ENCODE data around the gene RAB2B.

The RAB2B gene

DNA sequence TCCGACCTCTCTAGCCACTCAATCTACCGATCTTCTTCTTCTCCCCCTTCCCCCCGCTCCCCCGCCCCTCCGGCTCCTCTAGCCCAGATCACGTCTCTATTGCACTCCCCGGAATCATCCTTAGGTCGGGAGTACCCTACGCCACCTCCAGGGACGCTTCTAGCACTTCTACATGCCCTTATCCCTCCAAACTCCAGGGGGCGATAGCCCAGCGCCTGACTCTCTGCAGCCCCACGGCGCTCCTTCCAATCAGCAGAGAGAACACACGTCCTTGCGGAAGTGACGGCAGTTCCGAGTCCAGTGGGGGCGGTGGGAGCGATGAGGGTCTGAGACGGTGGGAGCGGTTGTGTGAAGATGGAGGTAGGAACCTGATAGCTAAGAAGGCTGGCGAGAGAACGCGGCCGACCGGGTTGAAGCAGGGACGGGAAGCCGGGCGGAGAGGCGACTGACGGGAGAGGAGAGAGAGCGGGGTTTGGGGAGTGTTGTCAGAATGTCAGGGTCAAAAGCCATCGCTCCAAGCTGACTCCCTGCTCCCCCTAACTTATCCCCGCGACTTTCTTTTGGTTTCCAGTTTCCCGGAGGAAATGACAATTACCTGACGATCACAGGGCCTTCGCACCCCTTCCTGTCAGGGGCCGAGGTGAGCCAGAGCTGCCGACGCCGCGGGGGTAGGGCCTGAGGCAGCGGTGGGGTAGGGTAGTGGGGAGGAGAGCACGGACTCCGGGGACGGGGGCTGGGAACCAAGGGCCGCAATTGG is at the start of gene RAB2B, which contains the start of gene TOX4:
Gene RAB2B, minus strand, starts transcription at position 35 of the 757 bp plus-strand sequence. CDS start 87 bp downstream, outside the sequence.
Gene TOX4, plus strand, starts transcription at position 271 of the 757 bp plus-strand sequence. Its CDS starts 84 bp downstream, at position 355.
- DNase-seq (ENCODE audit: low read depth), result peak; percentile 97

GRCh38 chr14:21525962-21526671 is 49.4 kb upstream of the RAB2B start, which contains the start of gene SALL2:
Gene SALL2 (minus strand): TSS chr14:21526346. CDS start chr14:21526127, 219 bp downstream.
- DNase-seq (ENCODE audit: low read depth), result no peak

- DNase-seq (ENCODE audit: low read depth), result no peak
These were observed 48.8 kb upstream of the RAB2B start for GRCh38 chr14:21525571-21525961.

DNA sequence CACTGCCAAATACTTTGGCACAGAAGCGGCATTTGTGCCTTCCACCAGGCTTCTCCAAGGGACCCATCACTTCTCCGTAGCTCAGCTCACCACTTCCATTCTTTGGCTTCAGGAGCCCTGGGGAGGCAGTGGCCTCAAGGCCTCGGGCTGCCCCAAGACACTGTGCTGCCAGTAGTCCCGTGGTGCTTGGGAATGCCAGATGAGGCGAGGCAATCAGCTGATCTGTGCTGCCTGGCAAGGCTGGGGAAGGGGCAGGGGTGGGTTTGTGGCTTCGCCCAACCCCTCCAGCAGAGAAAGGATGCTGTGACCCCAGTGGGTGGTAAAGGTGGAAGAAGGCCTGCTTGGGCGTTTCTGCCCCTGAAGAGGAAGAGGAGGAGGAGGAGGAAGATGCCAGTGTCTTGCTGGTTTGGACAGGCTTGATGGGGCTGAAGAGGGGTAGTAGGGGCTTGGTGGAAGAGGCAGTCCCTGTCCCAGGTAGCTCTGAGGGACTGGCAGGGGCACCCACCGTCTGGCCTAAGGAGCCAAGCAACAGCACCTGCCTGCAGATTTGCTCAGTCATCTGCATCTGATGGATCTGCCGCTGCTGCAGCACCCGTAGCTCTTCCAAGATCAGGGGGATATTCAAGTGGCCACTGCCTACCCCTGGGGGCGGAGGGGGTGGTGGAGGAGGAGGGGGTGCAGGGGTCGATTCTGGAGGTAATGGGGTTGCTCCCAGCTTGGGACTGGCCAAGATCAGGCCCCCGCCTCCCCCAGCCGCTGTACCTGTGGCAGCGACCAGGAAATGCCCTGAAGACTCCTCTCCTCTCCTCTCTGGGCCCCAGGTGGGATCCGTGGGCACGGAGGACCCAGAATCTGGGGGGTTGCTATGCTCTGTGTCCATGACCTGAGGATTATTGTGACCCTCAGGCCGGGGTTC is 48.1 kb upstream of the RAB2B start:
- DNase-seq (ENCODE audit: low read depth), result no peak

DNA sequence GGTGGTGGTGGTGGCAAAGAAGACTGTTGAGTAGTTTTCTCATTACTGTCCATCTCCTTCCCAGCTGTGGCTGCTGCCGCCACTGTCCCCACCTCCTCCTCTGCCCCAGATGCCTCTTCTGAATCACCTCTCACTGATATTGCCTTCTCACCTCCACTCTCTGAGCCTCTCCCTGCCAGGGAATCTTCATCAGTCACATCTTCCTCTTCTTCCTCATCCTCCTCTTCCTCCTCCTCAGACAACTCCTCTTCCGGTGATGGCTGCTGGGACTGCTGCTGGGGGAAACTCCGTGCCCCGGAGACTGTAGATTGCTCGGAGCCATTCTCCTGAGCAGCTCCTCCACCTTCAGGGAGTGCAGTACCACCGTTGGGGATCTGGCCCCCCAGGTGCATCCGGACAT is 46.4 kb upstream of the RAB2B start:
- no peak for DNase-seq (ENCODE audit: low read depth)

DNA sequence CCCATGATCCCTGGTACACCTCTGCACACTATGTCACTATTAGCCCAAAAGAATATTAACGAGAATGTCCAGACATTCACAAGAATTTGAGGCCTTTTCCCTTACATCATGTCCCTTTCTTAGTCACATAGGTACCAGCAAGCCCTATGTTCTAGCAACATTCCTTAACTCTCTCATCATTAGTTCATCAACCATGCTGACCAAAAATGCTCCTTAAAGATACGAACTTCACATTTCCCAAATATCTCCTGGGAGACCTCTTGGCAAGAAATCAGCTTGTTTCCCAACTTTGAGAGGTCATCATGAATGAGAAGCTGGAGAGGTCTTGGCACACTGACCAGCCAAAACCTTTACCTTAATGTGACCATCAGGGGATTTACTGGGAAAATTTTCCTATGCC is 44.7 kb upstream of the RAB2B start:
- DNase-seq (ENCODE audit: low read depth), result peak; percentile 38

- no peak for DNase-seq (ENCODE audit: low read depth)
These were observed 44.0 kb upstream of the RAB2B start for GRCh38 chr14:21520767-21521166.

DNA sequence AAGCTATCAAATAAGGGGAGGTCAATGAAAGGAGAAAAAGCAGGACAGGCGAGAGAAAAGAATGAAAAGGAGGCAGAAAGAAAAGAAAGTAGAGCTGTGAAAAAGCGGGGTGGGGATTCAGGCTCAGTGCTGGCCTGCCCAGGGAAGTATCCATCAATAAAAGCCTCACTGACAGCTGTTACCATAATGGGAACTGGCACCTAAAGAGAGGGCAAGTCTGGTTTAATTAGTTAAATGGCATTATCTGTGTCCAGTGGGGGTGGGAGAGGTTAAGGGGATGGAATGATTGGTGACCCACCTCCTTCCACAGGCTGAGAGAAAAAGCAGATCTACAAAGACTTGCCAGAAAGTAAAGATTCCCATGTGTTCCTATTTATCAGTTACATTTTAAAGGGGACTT is 42.0 kb upstream of the RAB2B start:
- DNase-seq (ENCODE audit: low read depth), result no peak

GRCh38 chr14:21514341-21514740 is 37.6 kb upstream of the RAB2B start:
- DNase-seq (ENCODE audit: low read depth), result no peak

- DNase-seq (ENCODE audit: low read depth), result peak; percentile 100
These were observed 34.2 kb upstream of the RAB2B start, which contains the start of gene METTL3 for GRCh38 chr14:21510735-21511657. Gene METTL3 (minus strand): TSS chr14:21511340. CDS start chr14:21511223, 117 bp downstream.

DNA sequence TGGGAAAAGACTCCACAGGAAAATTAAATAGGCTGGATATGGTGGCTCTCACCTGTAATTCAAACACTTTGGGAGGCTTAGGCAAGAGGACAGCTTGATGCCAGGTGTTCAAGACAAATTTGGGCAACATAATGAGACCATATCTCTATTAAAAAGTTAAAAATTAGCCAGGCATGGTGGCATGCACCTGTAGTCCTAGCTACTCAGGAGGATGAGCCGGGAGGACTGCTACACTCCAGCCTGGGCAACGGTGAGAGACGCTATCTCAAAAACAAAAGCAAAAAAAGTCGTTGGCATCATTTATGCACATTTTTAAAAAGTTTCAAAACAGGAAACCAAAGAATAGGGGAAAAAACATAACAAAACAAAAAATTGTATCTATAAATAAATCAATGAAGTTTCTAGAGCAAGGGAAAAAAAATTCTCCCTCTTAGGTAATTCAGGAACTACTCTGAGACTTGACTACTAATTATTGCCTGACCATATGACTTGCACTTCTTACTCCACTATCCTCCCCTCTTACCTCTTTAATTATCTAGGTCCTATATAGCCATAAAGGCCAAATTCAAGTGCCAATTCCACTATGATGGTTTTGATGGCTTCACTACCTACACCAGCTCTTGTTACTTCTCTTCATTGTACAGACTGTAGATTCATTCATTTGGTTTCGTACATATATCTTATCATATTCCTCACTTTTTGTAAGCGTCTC is 32.8 kb upstream of the RAB2B start:
- no peak for DNase-seq (ENCODE audit: low read depth)

GRCh38 chr14:21506557-21506956 is 29.8 kb upstream of the RAB2B start:
- DNase-seq (ENCODE audit: low read depth), result no peak

- no peak for DNase-seq (ENCODE audit: low read depth)
These were observed 28.3 kb upstream of the RAB2B start for GRCh38 chr14:21505012-21505553.

DNA sequence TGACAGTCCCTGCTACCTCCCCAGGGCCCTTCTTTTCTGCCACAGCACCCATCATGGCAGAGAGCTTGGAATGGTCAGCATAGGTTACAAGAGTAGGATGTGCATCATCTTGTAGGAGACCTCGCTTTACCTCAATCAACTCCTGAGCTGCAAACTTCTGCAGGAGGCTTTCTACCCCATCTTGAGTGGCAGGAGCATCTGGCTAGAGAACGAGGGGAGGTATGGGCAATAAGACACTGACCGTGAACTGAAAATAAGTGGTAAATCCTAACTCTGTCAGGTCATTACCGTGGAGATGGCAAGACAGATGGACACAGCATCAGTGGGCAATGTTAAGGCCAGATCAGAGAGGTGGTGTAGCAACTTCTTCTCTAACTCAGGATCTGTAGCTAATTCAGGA is 26.6 kb upstream of the RAB2B start:
- DNase-seq (ENCODE audit: low read depth), result no peak

GRCh38 chr14:21501568-21501967 is 24.8 kb upstream of the RAB2B start:
- no peak for DNase-seq (ENCODE audit: low read depth)

DNA sequence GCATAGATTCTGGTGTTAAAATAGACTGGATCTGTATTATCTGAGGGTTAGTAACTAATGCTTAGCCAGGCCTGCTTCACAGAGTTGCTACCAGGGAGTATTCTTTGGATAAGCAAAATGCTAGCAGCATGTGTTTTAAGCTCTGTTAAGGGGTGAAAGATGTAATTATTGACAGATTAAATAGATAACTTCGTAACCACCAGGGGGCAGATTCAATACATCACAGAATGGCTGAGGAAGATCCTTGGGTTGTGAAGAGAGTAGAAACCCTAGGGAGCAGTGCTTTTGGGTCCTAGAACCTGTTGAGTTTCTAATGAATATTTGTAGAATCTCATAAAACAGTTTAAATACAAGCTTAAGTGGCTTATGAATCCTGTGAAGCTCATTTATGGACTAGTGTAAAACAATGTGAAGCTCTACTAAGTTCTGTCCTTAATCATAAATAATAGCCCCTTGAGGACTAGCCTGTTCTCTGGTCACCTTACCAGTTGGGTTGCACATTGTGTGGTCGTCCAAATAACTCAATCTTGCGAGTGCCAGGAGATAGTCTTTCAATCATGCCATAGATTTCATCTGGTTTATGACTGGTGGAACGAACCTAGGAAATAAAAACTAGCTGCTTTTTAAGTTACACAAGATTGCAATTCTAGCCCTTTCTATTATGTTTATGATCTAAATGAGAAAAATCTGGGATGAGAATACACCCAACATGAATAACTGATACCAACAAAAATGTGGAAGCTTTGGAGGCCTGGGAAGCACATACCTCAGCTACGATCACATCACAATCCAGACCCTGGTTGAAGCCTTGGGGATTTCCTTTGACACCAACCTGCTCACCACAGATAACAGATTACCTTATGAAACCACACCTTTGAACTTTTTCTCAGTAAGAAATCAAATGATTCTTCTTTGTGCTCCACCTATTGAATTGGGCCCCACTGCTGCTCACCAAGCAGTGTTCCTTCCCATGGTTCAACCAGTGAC is 22.1 kb upstream of the RAB2B start:
- DNase-seq (ENCODE audit: low read depth), result no peak

GRCh38 chr14:21496453-21496852 is 19.7 kb upstream of the RAB2B start:
- DNase-seq (ENCODE audit: low read depth), result no peak

DNA sequence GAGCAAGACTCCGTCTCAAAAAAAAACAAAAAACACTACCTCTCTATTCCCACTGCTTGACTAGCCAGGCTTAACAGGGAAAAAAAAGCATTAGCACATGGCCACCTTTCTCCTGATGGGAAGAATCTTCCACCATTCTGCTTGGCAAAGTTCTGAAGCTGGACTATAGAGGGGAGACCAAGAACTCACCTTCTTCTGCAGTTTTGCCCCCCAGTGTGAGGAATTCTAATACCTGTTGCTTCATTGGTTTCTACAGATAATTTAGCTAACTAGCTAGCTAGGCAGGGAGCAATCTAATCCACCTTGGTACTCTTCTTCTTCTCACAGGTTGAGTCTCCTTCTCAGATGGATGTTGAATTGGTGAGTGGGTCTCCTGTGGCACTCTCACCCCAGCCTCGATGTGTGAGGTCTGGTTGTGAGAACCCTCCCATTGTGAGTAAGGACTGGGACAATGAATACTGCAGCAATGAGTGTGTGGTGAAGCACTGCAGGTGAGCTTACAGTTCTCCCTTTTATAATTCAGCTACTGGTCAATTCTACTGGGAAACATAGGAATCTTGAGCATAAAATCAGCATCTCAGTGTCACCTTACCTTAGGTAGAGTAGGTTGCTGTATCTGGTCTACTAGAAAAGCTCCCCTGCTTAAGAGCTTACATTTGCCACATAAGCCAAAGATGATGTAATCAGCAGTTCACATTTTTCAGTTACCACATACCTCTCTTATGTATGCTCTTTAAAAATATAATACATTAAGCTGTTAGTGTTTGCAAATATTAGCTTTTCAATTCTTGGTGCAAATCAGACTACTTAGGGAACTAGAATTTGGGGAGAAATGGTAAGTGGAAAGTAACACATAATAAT is 18.4 kb upstream of the RAB2B start:
- no peak for DNase-seq (ENCODE audit: low read depth)

Measured in GM04504 (cell line).